GM18505 (cell line): Measurements from ENCODE around the gene ZSWIM4.
A peak's percentile ranks its signal among the peaks of the same experiment; 100 is the strongest.
"Not testable (repeated sequence)": the region's sequence is repeated elsewhere in the genome, so short reads cannot be mapped to it uniquely, and the experiment has no call there.

Experiments used
- ATAC-seq: cut with Tn5 transposase; IDR thresholded peaks from one replicate; pipeline ENCODE4 v1.9.1; 2021; ENCODE audit not compliant: unreplicated experiment
- POLR2A ChIP-seq: IDR thresholded peaks from 4 replicates; pipeline ENCODE4 v1.6.1; 2011; ENCODE audit warnings: borderline replicate concordance; ENCODE audit not compliant: insufficient read depth, insufficient read length; ENCODE audit errors: extremely low read depth

ZSWIM4 gene

GRCh38 chr19:13794757-13795589 is at the start of gene ZSWIM4:
ZSWIM4 (plus strand) TSS chr19:13795443; CDS start chr19:13795649, 206 bp downstream.
- peak; percentile 90 for ATAC-seq
- peak; percentile 49 for TF ChIP-seq POLR2A

GRCh38 chr19:13747098-13747453 is 48.2 kb upstream of the ZSWIM4 start:
- TF ChIP-seq POLR2A, result no peak
- no peak for ATAC-seq

GRCh38 chr19:13748169-13748828 is 46.9 kb upstream of the ZSWIM4 start:
- TF ChIP-seq POLR2A, result no peak
- no peak for ATAC-seq

GRCh38 chr19:13751436-13751835 is 43.8 kb upstream of the ZSWIM4 start:
- no peak for TF ChIP-seq POLR2A
- ATAC-seq, result no peak

- not testable (repeated sequence) for ATAC-seq
These were observed 41.6 kb upstream of the ZSWIM4 start for GRCh38 chr19:13753622-13754021.

GRCh38 chr19:13756210-13756609 is 39.0 kb upstream of the ZSWIM4 start:
- no peak for TF ChIP-seq POLR2A
- no peak for ATAC-seq

GRCh38 chr19:13757805-13758772 is 37.2 kb upstream of the ZSWIM4 start:
- TF ChIP-seq POLR2A, result no peak
- no peak for ATAC-seq

GRCh38 chr19:13758795-13759194 is 36.4 kb upstream of the ZSWIM4 start:
- no peak for TF ChIP-seq POLR2A
- ATAC-seq, result no peak

GRCh38 chr19:13761423-13761822 is 33.8 kb upstream of the ZSWIM4 start:
- no peak for ATAC-seq
- no peak for TF ChIP-seq POLR2A

GRCh38 chr19:13762635-13763235 is 32.5 kb upstream of the ZSWIM4 start:
- no peak for TF ChIP-seq POLR2A
- ATAC-seq, result no peak

GRCh38 chr19:13763265-13763664 is 32.0 kb upstream of the ZSWIM4 start:
- no peak for TF ChIP-seq POLR2A
- no peak for ATAC-seq

- ATAC-seq, result peak; percentile 55
- TF ChIP-seq POLR2A, result peak; percentile 53
These were observed 31.0 kb upstream of the ZSWIM4 start, which contains the start of gene MRI1 for GRCh38 chr19:13764101-13764807. MRI1 (plus strand) TSS chr19:13764522; CDS start chr19:13764589, 67 bp downstream.

GRCh38 chr19:13764821-13765394 is 30.3 kb upstream of the ZSWIM4 start:
- no peak for ATAC-seq
- TF ChIP-seq POLR2A, result no peak
